HEK293 (cell line): ENCODE measurements around the gene CCP110.

Experiments
- CTCF ChIA-PET: fragments of 350-600 bp; formaldehyde crosslinking; extraction: SDS; loops from one replicate; lab custom pipeline; 2021; ENCODE audit warnings: antibody characterized with exemption; lab: Yijun Ruan, JAX
- POLR2A ChIA-PET: fragments of 300-600 bp; formaldehyde crosslinking; extraction: SDS; loops from one replicate; lab custom pipeline; 2020; ENCODE audit warnings: antibody characterized with exemption, inconsistent platforms; lab: Yijun Ruan, JAX
- H3K27ac ChIP-seq: fragments of 200-500 bp; sonication (Bioruptor generic); 2 replicates; pipeline ENCODE4 v1.5.1; 2014; ENCODE audit warnings: low read depth, low read length, control low read depth, inconsistent platforms; ENCODE audit errors: extremely low read depth
- H3K36me3 ChIP-seq, 2 experiments: fragments of 200-500 bp in 1 of 2; sonication (Bioruptor generic) in 1 of 2; 1 replicate in 1 of 2; 2 replicates in 1 of 2; pipeline ENCODE4 v1.5.1; 2014 to 2017; ENCODE audit warnings: inconsistent platforms in 2 of 2, low read length in 2 of 2; ENCODE audit not compliant: control insufficient read depth in 2 of 2, insufficient read depth in 1 of 2
- H3K4me1 ChIP-seq: fragments of 200-500 bp; sonication (Bioruptor generic); 2 replicates; pipeline ENCODE4 v1.5.1; 2014; ENCODE audit warnings: mild to moderate bottlenecking, low read length, inconsistent platforms; ENCODE audit not compliant: control insufficient read depth, insufficient read depth
- H3K4me3 ChIP-seq: 2 replicates; pipeline ENCODE4 v1.5.1; 2011; ENCODE audit warnings: low read depth, mild to moderate bottlenecking, control low read depth, low read length, moderate library complexity
- H3K9me3 ChIP-seq: fragments of 200-500 bp; sonication (Bioruptor generic); 2 replicates; pipeline ENCODE4 v1.5.1; 2014; ENCODE audit warnings: low read depth, low read length, inconsistent platforms; ENCODE audit not compliant: control insufficient read depth, insufficient read depth
- BCL11B ChIP-seq: fragments of 450-650 bp; formaldehyde crosslinking; IDR thresholded peaks from 2 replicates; pipeline ENCODE4 v1.5.1; 2016; ENCODE audit warnings: low read depth, missing biosample characterization, missing genetic modification characterization
- GLI2 ChIP-seq: fragments of 450-650 bp; formaldehyde crosslinking; IDR thresholded peaks from 2 replicates; pipeline ENCODE4; 2017; ENCODE audit warnings: missing biosample characterization, missing genetic modification characterization, low read depth, borderline replicate concordance
- GLIS2 ChIP-seq: fragments of 450-650 bp; formaldehyde crosslinking; IDR thresholded peaks from 2 replicates; pipeline ENCODE4 v1.5.1; 2016; ENCODE audit warnings: missing biosample characterization, missing genetic modification characterization
- KLF1 ChIP-seq: fragments of 450-650 bp; formaldehyde crosslinking; IDR thresholded peaks from 2 replicates; pipeline ENCODE4 v1.5.1; 2016; ENCODE audit warnings: missing biosample characterization, missing genetic modification characterization
- KLF16 ChIP-seq: fragments of 450-650 bp; formaldehyde crosslinking; IDR thresholded peaks from 2 replicates; pipeline ENCODE4 v1.5.1; 2017; ENCODE audit warnings: missing biosample characterization, missing genetic modification characterization
- MYNN ChIP-seq: fragments of 450-650 bp; formaldehyde crosslinking; IDR thresholded peaks from 2 replicates; pipeline ENCODE4 v1.5.1; 2016; ENCODE audit warnings: missing biosample characterization, missing genetic modification characterization, borderline replicate concordance
- SCRT2 ChIP-seq: fragments of 450-650 bp; formaldehyde crosslinking; IDR thresholded peaks from 2 replicates; pipeline ENCODE4 v1.5.1; 2016; ENCODE audit warnings: missing biosample characterization, missing genetic modification characterization
- SP2 ChIP-seq: fragments of 450-650 bp; formaldehyde crosslinking; IDR thresholded peaks from 2 replicates; pipeline ENCODE4 v1.5.1; 2016; ENCODE audit warnings: missing biosample characterization, missing genetic modification characterization
- YY1 ChIP-seq: fragments of 450-650 bp; formaldehyde crosslinking; IDR thresholded peaks from 2 replicates; pipeline ENCODE4 v1.5.1; 2018; ENCODE audit warnings: missing biosample characterization, missing genetic modification characterization
- ZBTB17 ChIP-seq: fragments of 450-650 bp; formaldehyde crosslinking; IDR thresholded peaks from 2 replicates; pipeline ENCODE4 v1.5.1; 2016; ENCODE audit warnings: missing biosample characterization, missing genetic modification characterization
- ZEB2 ChIP-seq: fragments of 450-650 bp; formaldehyde crosslinking; IDR thresholded peaks from 2 replicates; pipeline ENCODE4 v1.5.1; 2016; ENCODE audit warnings: missing biosample characterization, missing genetic modification characterization
- ZFP3 ChIP-seq: fragments of 450-650 bp; formaldehyde crosslinking; IDR thresholded peaks from 2 replicates; pipeline ENCODE4 v1.5.1; 2016; ENCODE audit warnings: low read depth, missing biosample characterization, missing genetic modification characterization
- ZNF19 ChIP-seq: fragments of 450-650 bp; formaldehyde crosslinking; IDR thresholded peaks from 2 replicates; pipeline ENCODE4; 2016; ENCODE audit warnings: missing biosample characterization, missing genetic modification characterization, low read depth
- ZNF202 ChIP-seq: fragments of 450-650 bp; formaldehyde crosslinking; IDR thresholded peaks from 2 replicates; pipeline ENCODE4 v1.5.1; 2016; ENCODE audit warnings: missing biosample characterization, missing genetic modification characterization, borderline replicate concordance
- ZNF544 ChIP-seq: fragments of 450-650 bp; formaldehyde crosslinking; IDR thresholded peaks from 2 replicates; pipeline ENCODE4 v1.5.0; 2017; ENCODE audit warnings: missing biosample characterization, missing genetic modification characterization
- ZNF555 ChIP-seq: fragments of 450-650 bp; formaldehyde crosslinking; conservative IDR thresholded peaks from 2 replicates; pipeline ENCODE4 v1.5.1; 2017; ENCODE audit warnings: missing biosample characterization, mild to moderate bottlenecking, missing genetic modification characterization, inconsistent platforms
- ZNF561 ChIP-seq: fragments of 450-650 bp; IDR thresholded peaks from 2 replicates; pipeline ENCODE4 v1.5.1; 2018; ENCODE audit warnings: missing biosample characterization, missing genetic modification characterization, borderline replicate concordance
- ZNF624 ChIP-seq: fragments of 450-650 bp; formaldehyde crosslinking; IDR thresholded peaks from 2 replicates; pipeline ENCODE4 v1.5.1; 2017; ENCODE audit warnings: missing biosample characterization, missing genetic modification characterization
- ZNF626 ChIP-seq: fragments of 450-650 bp; sonication (Bioruptor Pico); formaldehyde crosslinking; IDR thresholded peaks from 2 replicates; pipeline ENCODE4 v1.5.1; 2018; ENCODE audit warnings: missing biosample characterization, missing genetic modification characterization, inconsistent platforms
- ZNF707 ChIP-seq: fragments of 450-650 bp; formaldehyde crosslinking; IDR thresholded peaks from 2 replicates; pipeline ENCODE4 v1.5.1; 2016; ENCODE audit warnings: missing biosample characterization, missing genetic modification characterization
- ZSCAN30 ChIP-seq: fragments of 450-650 bp; IDR thresholded peaks from 2 replicates; pipeline ENCODE4 v1.5.1; 2018; ENCODE audit warnings: missing biosample characterization, mild to moderate bottlenecking, missing genetic modification characterization, moderate library complexity
- TF ChIP-seq, protein P1 (sequence below): fragments of 450-650 bp; formaldehyde crosslinking; IDR thresholded peaks from 2 replicates; pipeline ENCODE4 v1.5.1; 2016; ENCODE audit warnings: missing biosample characterization, missing genetic modification characterization
- TF ChIP-seq, protein P2 (sequence below): fragments of 450-650 bp; formaldehyde crosslinking; IDR thresholded peaks from 2 replicates; pipeline ENCODE4 v1.5.1; 2017; ENCODE audit warnings: missing biosample characterization, missing genetic modification characterization
- TF ChIP-seq, protein P3 (sequence below): fragments of 450-650 bp; formaldehyde crosslinking; IDR thresholded peaks from 2 replicates; pipeline ENCODE4 v1.5.1; 2016; ENCODE audit warnings: missing biosample characterization, missing genetic modification characterization
- TF ChIP-seq, protein P4 (sequence below): fragments of 450-650 bp; formaldehyde crosslinking; IDR thresholded peaks from 2 replicates; pipeline ENCODE4 v1.5.1; 2016; ENCODE audit warnings: missing biosample characterization, missing genetic modification characterization
- TF ChIP-seq, protein P5 (sequence below): fragments of 450-650 bp; formaldehyde crosslinking; optimal IDR thresholded peaks from 2 replicates; pipeline ENCODE3; 2016; ENCODE audit warnings: missing biosample characterization, mild to moderate bottlenecking, missing genetic modification characterization

CCP110 gene

DNA sequence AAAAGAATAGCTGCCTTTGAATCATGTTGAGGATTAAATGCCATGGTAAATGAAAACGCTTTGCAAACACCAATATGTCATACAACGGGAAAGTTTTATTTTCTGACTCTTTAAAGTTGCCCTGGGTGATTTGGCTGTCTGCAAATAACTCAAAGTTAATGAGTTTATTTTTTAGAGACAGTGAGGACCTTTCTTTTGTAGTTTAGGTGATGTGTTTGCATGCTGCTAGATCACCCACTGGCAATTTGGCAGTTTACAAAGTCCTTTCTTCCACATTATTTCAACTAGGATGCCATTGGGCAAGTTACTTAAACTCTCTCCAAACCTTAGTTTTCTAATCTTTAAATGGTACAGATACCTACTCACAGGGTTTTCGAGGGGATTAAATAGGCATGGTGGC, 39.6 kb upstream of the CCP110 start:
- Histone ChIP-seq H3K4me1 (no peaks in the 10 kb centered on the region), H3K9me3 (no peaks in the 10 kb centered on the region), H3K4me3 (no peak overlapping the region), H3K36me3 (no peaks in the 10 kb centered on the region), H3K27ac (no peak overlapping the region)
- CTCF ChIA-PET = no interaction called here
- POLR2A ChIA-PET = no interaction called here
- TF ChIP-seq ZSCAN30 (tag by site-specific recombination) = no peak
- no peak for TF ChIP-seq KLF16 (tag by site-specific recombination)
- no peak for TF ChIP-seq ZNF624 (tag by site-specific recombination)
- TF ChIP-seq SP2 (tag by site-specific recombination) = no peak
- TF ChIP-seq ZNF544 (tag by site-specific recombination) = no peak
- TF ChIP-seq KLF1 (tag by site-specific recombination) = no peak
- TF ChIP-seq BCL11B (tag by site-specific recombination) = no peak
- TF ChIP-seq ZNF707 (tag by site-specific recombination) = no peak
- TF ChIP-seq SCRT2 (tag by site-specific recombination) = no peak
- no peak for TF ChIP-seq ZNF555 (tag by site-specific recombination)
- no peak for TF ChIP-seq ZNF561
- TF ChIP-seq ZNF19 (tag by site-specific recombination) = no peak
- TF ChIP-seq, protein P1, sequence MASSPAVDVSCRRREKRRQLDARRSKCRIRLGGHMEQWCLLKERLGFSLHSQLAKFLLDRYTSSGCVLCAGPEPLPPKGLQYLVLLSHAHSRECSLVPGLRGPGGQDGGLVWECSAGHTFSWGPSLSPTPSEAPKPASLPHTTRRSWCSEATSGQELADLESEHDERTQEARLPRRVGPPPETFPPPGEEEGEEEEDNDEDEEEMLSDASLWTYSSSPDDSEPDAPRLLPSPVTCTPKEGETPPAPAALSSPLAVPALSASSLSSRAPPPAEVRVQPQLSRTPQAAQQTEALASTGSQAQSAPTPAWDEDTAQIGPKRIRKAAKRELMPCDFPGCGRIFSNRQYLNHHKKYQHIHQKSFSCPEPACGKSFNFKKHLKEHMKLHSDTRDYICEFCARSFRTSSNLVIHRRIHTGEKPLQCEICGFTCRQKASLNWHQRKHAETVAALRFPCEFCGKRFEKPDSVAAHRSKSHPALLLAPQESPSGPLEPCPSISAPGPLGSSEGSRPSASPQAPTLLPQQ (tag by site-specific recombination) = no peak
- TF ChIP-seq MYNN (tag by site-specific recombination) = no peak
- TF ChIP-seq, protein P2, sequence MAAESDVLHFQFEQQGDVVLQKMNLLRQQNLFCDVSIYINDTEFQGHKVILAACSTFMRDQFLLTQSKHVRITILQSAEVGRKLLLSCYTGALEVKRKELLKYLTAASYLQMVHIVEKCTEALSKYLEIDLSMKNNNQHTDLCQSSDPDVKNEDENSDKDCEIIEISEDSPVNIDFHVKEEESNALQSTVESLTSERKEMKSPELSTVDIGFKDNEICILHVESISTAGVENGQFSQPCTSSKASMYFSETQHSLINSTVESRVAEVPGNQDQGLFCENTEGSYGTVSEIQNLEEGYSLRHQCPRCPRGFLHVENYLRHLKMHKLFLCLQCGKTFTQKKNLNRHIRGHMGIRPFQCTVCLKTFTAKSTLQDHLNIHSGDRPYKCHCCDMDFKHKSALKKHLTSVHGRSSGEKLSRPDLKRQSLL (tag by site-specific recombination) = no peak

DNA sequence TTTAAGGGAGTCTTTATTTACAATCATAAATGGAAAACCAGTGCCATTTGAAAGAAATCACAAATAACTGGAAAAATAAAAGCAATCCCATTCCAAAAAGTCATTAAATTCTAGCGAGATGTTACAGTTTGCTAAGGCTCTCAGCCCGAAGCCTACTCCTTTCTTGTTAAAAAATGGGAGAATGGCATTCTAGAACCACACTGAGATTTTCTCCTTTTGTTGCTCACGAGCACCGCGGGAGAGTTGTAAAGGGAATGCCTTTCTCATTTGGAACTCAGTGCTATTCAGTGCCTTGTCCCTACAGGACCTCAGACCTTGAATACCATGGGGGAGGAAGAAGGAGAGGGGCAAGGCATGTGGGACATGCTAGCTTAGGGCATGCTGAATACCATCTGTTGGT, 38.1 kb upstream of the CCP110 start:
- no peaks in the 10 kb centered on the region for H3K36me3 ChIP-seq
- H3K4me3 ChIP-seq = no peak overlapping the region
- H3K4me1 ChIP-seq = no peaks in the 10 kb centered on the region
- ChIA-PET CTCF (interaction anchor here (0.7 kb wide), 1 partner anchor 85 kb away, joined by 3 read pairs; no protein-coding TSS in a partner anchor), POLR2A (no interaction called here)
- H3K9me3 ChIP-seq = no peaks in the 10 kb centered on the region
- H3K27ac ChIP-seq = no peak overlapping the region
- TF ChIP-seq ZNF626 (tag by site-specific recombination) = no peak
- no peak for TF ChIP-seq ZEB2 (tag by site-specific recombination)
- no peak for TF ChIP-seq ZFP3 (tag by site-specific recombination)

DNA sequence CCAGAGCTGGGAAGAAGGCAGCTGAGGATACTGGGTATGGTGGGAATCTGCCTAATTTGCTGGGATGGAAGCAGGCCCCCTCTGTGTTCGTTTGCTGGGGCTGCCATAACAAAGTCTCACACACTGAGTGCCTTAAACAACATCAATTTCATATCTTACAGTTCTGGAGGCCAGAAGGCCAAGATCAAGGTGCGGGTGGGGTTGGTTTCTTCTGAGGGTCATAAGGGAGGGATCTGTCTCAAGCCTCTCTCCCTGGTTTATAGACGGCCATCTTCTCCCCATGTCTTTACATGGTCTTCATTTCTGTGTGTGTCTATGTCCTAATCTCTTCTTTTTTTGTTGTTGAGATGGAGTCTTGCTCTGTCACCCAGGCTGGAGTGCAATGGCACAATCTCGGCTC, 37.7 kb upstream of the CCP110 start:
- H3K4me1 ChIP-seq = no peaks in the 10 kb centered on the region
- no peaks in the 10 kb centered on the region for H3K9me3 ChIP-seq
- H3K36me3 ChIP-seq = no peaks in the 10 kb centered on the region
- ChIA-PET CTCF (interaction anchor here (0.7 kb wide), 1 partner anchor 85 kb away, joined by 3 read pairs; no protein-coding TSS in a partner anchor), POLR2A (no interaction called here)
- no peak overlapping the region for H3K27ac ChIP-seq
- no peak for TF ChIP-seq YY1 (tag by site-specific recombination)
- TF ChIP-seq, protein P3, sequence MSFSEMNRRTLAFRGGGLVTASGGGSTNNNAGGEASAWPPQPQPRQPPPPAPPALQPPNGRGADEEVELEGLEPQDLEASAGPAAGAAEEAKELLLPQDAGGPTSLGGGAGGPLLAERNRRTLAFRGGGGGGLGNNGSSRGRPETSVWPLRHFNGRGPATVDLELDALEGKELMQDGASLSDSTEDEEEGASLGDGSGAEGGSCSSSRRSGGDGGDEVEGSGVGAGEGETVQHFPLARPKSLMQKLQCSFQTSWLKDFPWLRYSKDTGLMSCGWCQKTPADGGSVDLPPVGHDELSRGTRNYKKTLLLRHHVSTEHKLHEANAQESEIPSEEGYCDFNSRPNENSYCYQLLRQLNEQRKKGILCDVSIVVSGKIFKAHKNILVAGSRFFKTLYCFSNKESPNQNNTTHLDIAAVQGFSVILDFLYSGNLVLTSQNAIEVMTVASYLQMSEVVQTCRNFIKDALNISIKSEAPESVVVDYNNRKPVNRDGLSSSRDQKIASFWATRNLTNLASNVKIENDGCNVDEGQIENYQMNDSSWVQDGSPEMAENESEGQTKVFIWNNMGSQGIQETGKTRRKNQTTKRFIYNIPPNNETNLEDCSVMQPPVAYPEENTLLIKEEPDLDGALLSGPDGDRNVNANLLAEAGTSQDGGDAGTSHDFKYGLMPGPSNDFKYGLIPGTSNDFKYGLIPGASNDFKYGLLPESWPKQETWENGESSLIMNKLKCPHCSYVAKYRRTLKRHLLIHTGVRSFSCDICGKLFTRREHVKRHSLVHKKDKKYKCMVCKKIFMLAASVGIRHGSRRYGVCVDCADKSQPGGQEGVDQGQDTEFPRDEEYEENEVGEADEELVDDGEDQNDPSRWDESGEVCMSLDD (tag by site-specific recombination) = no peak
- TF ChIP-seq ZNF202 (tag by site-specific recombination) = no peak
- no peak for TF ChIP-seq GLI2 (tag by site-specific recombination)
- TF ChIP-seq, protein P4, sequence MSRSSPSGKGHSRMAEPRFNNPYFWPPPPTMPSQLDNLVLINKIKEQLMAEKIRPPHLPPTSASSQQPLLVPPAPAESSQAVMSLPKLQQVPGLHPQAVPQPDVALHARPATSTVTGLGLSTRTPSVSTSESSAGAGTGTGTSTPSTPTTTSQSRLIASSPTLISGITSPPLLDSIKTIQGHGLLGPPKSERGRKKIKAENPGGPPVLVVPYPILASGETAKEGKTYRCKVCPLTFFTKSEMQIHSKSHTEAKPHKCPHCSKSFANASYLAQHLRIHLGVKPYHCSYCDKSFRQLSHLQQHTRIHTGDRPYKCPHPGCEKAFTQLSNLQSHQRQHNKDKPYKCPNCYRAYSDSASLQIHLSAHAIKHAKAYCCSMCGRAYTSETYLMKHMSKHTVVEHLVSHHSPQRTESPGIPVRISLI (tag by site-specific recombination) = no peak
- TF ChIP-seq GLIS2 = no peak
- TF ChIP-seq, protein P5, sequence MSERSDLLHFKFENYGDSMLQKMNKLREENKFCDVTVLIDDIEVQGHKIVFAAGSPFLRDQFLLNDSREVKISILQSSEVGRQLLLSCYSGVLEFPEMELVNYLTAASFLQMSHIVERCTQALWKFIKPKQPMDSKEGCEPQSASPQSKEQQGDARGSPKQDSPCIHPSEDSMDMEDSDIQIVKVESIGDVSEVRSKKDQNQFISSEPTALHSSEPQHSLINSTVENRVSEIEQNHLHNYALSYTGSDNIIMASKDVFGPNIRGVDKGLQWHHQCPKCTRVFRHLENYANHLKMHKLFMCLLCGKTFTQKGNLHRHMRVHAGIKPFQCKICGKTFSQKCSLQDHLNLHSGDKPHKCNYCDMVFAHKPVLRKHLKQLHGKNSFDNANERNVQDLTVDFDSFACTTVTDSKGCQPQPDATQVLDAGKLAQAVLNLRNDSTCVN = no peak
- TF ChIP-seq ZBTB17 (tag by site-specific recombination) = no peak
- no peak for TF ChIP-seq KLF16 (tag by site-specific recombination)
- no peak overlapping the region for H3K4me3 ChIP-seq
